ENCODE data around the gene TIE1. TPM values are rescaled to one million over a fixed set of nuclear protein-coding genes. Genes with fewer than 3 reads are reported as not detected.

The TIE1 gene
- total RNA-seq, 2 donors from 2014 or later = 23.7 to 25.7 TPM

GRCh38 chr1:43255438-43256210 is 45.2 kb upstream of the TIE1 start:
- DNase-seq (ENCODE audit: low spot score) = no peak
- Histone ChIP-seq H3K27me3 (replicated peaks; ENCODE audit: insufficient read depth) (no peaks in the 10 kb centered on the region), H3K36me3 (no peaks in the 10 kb centered on the region), H3K4me1 (ENCODE audit: control insufficient read depth in 1 of 2, low read depth in 2 of 2) (no peaks in the 10 kb centered on the region), H3K27ac (no peak overlapping the region), H3K9me3 (no peaks in the 10 kb centered on the region), H3K4me3 (no peak overlapping the region)
- ATAC-seq (ENCODE audit: insufficient number of reproducible peaks, low FRiP score, low read depth) = no peak
- TF ChIP-seq, protein P1, sequence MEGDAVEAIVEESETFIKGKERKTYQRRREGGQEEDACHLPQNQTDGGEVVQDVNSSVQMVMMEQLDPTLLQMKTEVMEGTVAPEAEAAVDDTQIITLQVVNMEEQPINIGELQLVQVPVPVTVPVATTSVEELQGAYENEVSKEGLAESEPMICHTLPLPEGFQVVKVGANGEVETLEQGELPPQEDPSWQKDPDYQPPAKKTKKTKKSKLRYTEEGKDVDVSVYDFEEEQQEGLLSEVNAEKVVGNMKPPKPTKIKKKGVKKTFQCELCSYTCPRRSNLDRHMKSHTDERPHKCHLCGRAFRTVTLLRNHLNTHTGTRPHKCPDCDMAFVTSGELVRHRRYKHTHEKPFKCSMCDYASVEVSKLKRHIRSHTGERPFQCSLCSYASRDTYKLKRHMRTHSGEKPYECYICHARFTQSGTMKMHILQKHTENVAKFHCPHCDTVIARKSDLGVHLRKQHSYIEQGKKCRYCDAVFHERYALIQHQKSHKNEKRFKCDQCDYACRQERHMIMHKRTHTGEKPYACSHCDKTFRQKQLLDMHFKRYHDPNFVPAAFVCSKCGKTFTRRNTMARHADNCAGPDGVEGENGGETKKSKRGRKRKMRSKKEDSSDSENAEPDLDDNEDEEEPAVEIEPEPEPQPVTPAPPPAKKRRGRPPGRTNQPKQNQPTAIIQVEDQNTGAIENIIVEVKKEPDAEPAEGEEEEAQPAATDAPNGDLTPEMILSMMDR (IDR thresholded peaks at IDR 0.05) = no peak

- Histone ChIP-seq H3K4me3 (no peak overlapping the region), H3K4me1 (ENCODE audit: control insufficient read depth in 1 of 2, low read depth in 2 of 2) (no peaks in the 10 kb centered on the region), H3K9me3 (no peaks in the 10 kb centered on the region), H3K27me3 (replicated peaks; ENCODE audit: insufficient read depth) (no peaks in the 10 kb centered on the region), H3K27ac (no peak overlapping the region), H3K36me3 (no peaks in the 10 kb centered on the region)
- ATAC-seq (ENCODE audit: insufficient number of reproducible peaks, low FRiP score, low read depth) = no peak
- TF ChIP-seq, protein P1 (IDR thresholded peaks at IDR 0.05) = no peak
- no peak for DNase-seq (ENCODE audit: low spot score)
These were observed 43.9 kb upstream of the TIE1 start for GRCh38 chr1:43256675-43257570.

GRCh38 chr1:43258370-43258769 is 42.4 kb upstream of the TIE1 start:
- no peaks in the 10 kb centered on the region for H3K27me3 ChIP-seq (replicated peaks; ENCODE audit: insufficient read depth)
- no peak overlapping the region for H3K27ac ChIP-seq
- H3K4me3 ChIP-seq = no peak overlapping the region
- TF ChIP-seq, protein P1 (IDR thresholded peaks at IDR 0.05) = no peak
- H3K4me1 ChIP-seq (ENCODE audit: control insufficient read depth in 1 of 2, low read depth in 2 of 2) = no peaks in the 10 kb centered on the region
- no peak for ATAC-seq (ENCODE audit: insufficient number of reproducible peaks, low FRiP score, low read depth)
- no peak for DNase-seq (ENCODE audit: low spot score)
- H3K9me3 ChIP-seq = no peaks in the 10 kb centered on the region
- H3K36me3 ChIP-seq = no peaks in the 10 kb centered on the region

DNA sequence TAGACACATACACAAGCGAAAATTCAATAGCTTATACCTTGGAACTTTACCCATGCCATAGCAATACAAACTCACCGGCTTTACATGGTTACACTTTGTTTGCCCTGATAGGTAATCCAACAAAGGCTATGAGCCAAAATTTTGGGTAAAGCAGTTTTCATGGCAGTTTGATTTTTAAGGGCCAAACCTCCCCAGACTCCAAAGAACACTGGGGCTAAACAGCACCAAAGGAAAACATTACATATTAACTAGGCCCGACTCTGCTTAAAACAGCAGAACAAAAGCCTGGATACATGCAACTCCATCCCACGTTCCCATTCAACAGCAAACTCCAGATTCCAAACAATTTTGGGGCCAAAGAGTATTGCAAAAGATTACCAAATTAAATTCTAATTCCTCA is 35.4 kb upstream of the TIE1 start:
- Histone ChIP-seq H3K27me3 (replicated peaks; ENCODE audit: insufficient read depth) (no peaks in the 10 kb centered on the region), H3K4me1 (ENCODE audit: control insufficient read depth in 1 of 2, low read depth in 2 of 2) (no peaks in the 10 kb centered on the region), H3K9me3 (no peaks in the 10 kb centered on the region), H3K36me3 (no peaks in the 10 kb centered on the region), H3K4me3 (no peak overlapping the region), H3K27ac (no peak overlapping the region)
- DNase-seq (ENCODE audit: low spot score) (no peak), ATAC-seq (ENCODE audit: insufficient number of reproducible peaks, low FRiP score, low read depth) (no peak)
- TF ChIP-seq, protein P1 (IDR thresholded peaks at IDR 0.05) = no peak

DNA sequence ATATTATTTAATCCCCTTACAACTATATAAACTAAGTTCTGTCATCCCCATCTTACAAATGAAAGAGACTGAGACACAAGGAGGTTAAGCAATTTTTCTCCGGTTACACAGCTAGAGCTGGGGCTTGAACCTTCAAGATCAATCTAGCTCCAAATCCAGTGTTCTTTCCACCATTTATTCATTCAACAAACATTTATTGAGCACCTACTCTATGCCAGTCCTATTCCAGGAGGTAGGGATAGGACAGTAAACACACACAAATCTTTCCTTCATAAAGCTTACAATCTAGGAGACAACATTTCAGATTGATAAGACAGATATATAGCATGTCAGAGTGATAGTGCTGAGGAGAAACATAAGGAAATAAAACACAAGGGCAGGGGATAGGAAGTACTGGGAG is 33.9 kb upstream of the TIE1 start:
- no peaks in the 10 kb centered on the region for H3K27me3 ChIP-seq (replicated peaks; ENCODE audit: insufficient read depth)
- H3K4me1 ChIP-seq (ENCODE audit: control insufficient read depth in 1 of 2, low read depth in 2 of 2) = no peaks in the 10 kb centered on the region
- no peak overlapping the region for H3K4me3 ChIP-seq
- TF ChIP-seq, protein P1 (IDR thresholded peaks at IDR 0.05) = no peak
- H3K27ac ChIP-seq = no peak overlapping the region
- ATAC-seq (ENCODE audit: insufficient number of reproducible peaks, low FRiP score, low read depth) (no peak), DNase-seq (ENCODE audit: low spot score) (no peak)
- H3K9me3 ChIP-seq = no peaks in the 10 kb centered on the region
- H3K36me3 ChIP-seq = no peaks in the 10 kb centered on the region
